Activated naive CD8-positive, alpha-beta T cell treated with anti-CD3 and anti-CD28 coated beads, Interleukin-2, amount 10 ng/mL, durations not matched to agents 7 days and 5 days (primary cell): ENCODE results near the gene SRRD. TPM values are rescaled to one million over a fixed set of nuclear protein-coding genes. Genes with fewer than 3 reads are reported as not detected.

Experiments used
- ATAC-seq: fragments of 150-1000 bp; cut with Tn5 transposase; one replicate; pipeline ENCODE4 v1.10.0; 2021; ENCODE audit warnings: low read depth, moderate library complexity
- POLR2A ChIA-PET: fragments of 350-600 bp; sonication (Branson Sonifier 250); formaldehyde crosslinking; loops from one replicate; lab custom pipeline; 2021; ENCODE audit warnings: antibody characterized with exemption; lab: Charles Lee
- DNase-seq: peaks from one replicate; pipeline ENCODE4 v3.0.0; 2021
- H3K27ac Mint-ChIP-seq: one replicate; pipeline ENCODE4 v1.8.0; 2022; ENCODE audit warnings: mild to moderate bottlenecking, mixed read lengths
- H3K27me3 Mint-ChIP-seq: one replicate; pipeline ENCODE4 v1.8.0; 2022; ENCODE audit warnings: mild to moderate bottlenecking, moderate library complexity, mixed read lengths
- H3K36me3 Mint-ChIP-seq: one replicate; pipeline ENCODE4 v1.8.0; 2021; ENCODE audit warnings: mild to moderate bottlenecking, mixed read lengths
- H3K4me1 Mint-ChIP-seq: one replicate; pipeline ENCODE4 v1.8.0; 2021; ENCODE audit warnings: mixed read lengths
- H3K4me3 Mint-ChIP-seq: one replicate; pipeline ENCODE4 v1.8.0; 2022; ENCODE audit warnings: mild to moderate bottlenecking, moderate library complexity, mixed read lengths
- H3K9me3 Mint-ChIP-seq: one replicate; pipeline ENCODE4 v1.8.0; 2021; ENCODE audit warnings: mixed read lengths
- total RNA-seq, 2 experiments: library from RNA; stranded (reverse); gene quantifications; one replicate each; pipeline ENCODE4 v1.2.3, GENCODE V29; 2021

Gene SRRD
- total RNA-seq, 2 experiments from 2014 or later: 18.9 to 19.2 TPM

DNA sequence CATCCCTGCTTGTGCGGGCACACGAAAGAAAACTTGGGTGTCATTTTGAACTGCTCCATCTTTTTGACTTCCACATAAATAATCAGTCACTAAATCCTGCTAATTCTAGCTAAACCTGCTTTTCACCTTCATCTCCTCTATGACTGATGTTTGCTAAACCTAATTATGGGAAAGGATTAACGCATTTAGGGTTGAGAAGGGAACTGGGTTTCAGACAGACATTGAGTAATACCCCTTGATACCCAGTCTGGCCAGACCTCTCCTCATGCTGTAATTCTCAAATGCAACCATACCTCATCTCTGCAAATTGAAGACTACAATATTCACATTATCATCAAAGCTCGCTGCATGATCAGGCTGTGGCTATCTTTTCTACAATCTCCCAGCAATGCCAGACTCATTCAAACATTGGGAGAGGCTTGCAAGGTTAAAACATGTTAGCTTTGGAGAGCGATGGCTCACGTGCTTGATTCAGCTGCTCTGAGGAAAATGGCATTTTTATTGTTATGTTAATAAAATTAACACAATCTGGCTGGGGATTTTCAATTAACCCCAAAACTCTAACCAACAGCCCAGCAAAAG lies 2.5 kb upstream of the SRRD start:
- POLR2A ChIA-PET: no interaction called here
- Mint-ChIP-seq H3K9me3 (no peaks in the 10 kb centered on the region), H3K27me3 (no peaks in the 10 kb centered on the region), H3K36me3 (peaks cover 19% of the 10 kb centered on the region), H3K4me1 (peaks cover 69% of the 10 kb centered on the region), H3K27ac (peak overlapping the region; percentile 60), H3K4me3 (peak overlapping the region; percentile 28)
- ATAC-seq: no peak
- no peak for DNase-seq

DNA sequence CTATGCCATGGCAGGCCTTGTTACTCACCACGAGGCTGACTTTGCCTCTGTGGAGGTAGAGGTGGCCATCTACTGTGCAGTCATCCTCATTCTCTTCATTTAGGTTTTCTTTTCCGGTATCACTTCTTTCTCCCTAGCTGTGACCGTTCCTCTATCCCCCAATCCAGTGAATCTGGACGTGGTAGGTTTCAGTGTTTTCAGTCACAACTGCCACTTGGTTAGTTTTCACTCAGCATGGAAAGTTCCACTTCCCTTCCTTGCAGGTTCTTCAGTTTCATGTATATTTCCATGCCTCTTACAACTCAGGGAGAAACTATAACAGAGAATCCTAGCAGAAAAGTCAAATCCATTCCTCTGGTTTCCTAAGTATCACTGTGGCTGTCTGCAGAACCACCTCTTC lies 2.0 kb upstream of the SRRD start:
- no peaks in the 10 kb centered on the region for H3K9me3 Mint-ChIP-seq
- H3K27ac Mint-ChIP-seq: no peak overlapping the region
- DNase-seq (no peak), ATAC-seq (no peak)
- POLR2A ChIA-PET: interaction anchor here (1.0 to 1.3 kb wide), 4 partner anchors 12 to 200 kb away, joined by 3 read pairs; partner anchors contain the start of gene MIAT
- peak overlapping the region; percentile 86 for H3K4me3 Mint-ChIP-seq
- H3K36me3 Mint-ChIP-seq: peaks cover 16% of the 10 kb centered on the region
- no peaks in the 10 kb centered on the region for H3K27me3 Mint-ChIP-seq
- peaks cover 65% of the 10 kb centered on the region for H3K4me1 Mint-ChIP-seq

GRCh38 chr22:26482161-26482560 lies 1.5 kb upstream of the SRRD start:
- POLR2A ChIA-PET: interaction anchor here (1.0 to 1.7 kb wide), 5 partner anchors 12 to 199 kb away, joined by 3 to 6 read pairs (median 3); partner anchors contain the start of gene MIAT
- peak overlapping the region; percentile 86 for H3K4me3 Mint-ChIP-seq
- DNase-seq (no peak), ATAC-seq (no peak)
- peaks cover 14% of the 10 kb centered on the region for H3K36me3 Mint-ChIP-seq
- no peaks in the 10 kb centered on the region for H3K9me3 Mint-ChIP-seq
- peaks cover 61% of the 10 kb centered on the region for H3K4me1 Mint-ChIP-seq
- no peaks in the 10 kb centered on the region for H3K27me3 Mint-ChIP-seq
- H3K27ac Mint-ChIP-seq: peak overlapping the region; percentile 88

DNA sequence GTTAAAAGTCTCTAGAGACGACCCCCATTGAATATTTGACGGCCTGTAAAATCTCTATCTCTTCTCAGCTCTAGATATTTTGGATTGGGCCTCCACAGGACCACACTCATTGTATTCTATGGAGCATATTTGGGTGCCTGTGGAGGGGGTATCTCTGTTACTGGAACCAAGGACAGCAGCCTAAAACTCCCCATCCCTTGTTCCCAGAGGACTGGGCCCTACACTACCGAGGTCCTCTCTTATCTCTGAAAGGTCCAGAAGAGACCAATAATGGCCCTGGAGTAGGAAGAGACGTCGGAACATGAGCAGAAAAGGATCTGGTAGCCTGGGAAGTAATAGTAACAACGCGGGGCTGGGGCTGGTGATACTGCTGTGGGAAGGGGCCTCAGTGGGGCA lies 636 bp upstream of the SRRD start:
- ATAC-seq (no peak), DNase-seq (no peak)
- Mint-ChIP-seq H3K27ac (peak overlapping the region; percentile 88), H3K36me3 (peaks cover 10% of the 10 kb centered on the region), H3K27me3 (no peaks in the 10 kb centered on the region), H3K4me1 (peaks cover 53% of the 10 kb centered on the region), H3K9me3 (no peaks in the 10 kb centered on the region), H3K4me3 (peak overlapping the region; percentile 86)
- POLR2A ChIA-PET: interaction anchor here (0.6 to 2.3 kb wide), 20 partner anchors 9 to 198 kb away, joined by 3 to 24 read pairs (median 4); partner anchors contain the start of gene MIAT

- H3K9me3 Mint-ChIP-seq: no peaks in the 10 kb centered on the region
- H3K4me1 Mint-ChIP-seq: peaks cover 47% of the 10 kb centered on the region
- POLR2A ChIA-PET: interaction anchor here (0.6 to 2.3 kb wide), 17 partner anchors 8 to 188 kb away, joined by 3 to 24 read pairs (median 4); partner anchors contain the start of genes MIAT and TFIP11
- no peak for ATAC-seq
- no peak for DNase-seq
- H3K27me3 Mint-ChIP-seq: no peaks in the 10 kb centered on the region
- H3K36me3 Mint-ChIP-seq: peaks cover 13% of the 10 kb centered on the region
- peak overlapping the region; percentile 86 for H3K4me3 Mint-ChIP-seq
- H3K27ac Mint-ChIP-seq: peak overlapping the region; percentile 88
Observed at GRCh38 chr22:26484360-26484706, 656 bp downstream of the SRRD start.

DNA sequence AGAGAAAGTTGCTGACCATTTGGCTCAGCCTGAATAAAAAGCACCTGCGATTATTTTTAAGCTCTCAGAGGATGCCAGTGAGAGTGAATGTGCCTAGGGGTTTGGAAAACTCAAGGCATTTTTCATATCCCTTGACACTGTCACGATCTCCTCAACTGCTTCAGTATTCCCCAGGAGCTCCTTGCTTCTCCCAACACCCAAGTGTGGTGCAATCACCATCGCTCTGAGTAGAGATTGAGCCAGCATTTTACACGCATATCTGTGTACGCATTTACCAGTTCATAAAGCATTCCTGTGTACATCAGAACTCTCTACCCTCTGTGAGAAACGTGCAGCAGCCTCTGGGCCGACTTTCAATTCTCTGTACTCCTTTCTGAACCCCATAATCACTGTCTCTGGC lies 1.3 kb downstream of the SRRD start:
- POLR2A ChIA-PET: interaction anchor here (0.7 to 2.3 kb wide), 8 partner anchors 11 to 187 kb away, joined by 3 to 24 read pairs (median 5); partner anchors contain the start of gene MIAT
- Mint-ChIP-seq H3K27me3 (no peaks in the 10 kb centered on the region), H3K4me3 (peak overlapping the region; percentile 86), H3K9me3 (no peaks in the 10 kb centered on the region), H3K27ac (peak overlapping the region; percentile 75), H3K4me1 (peaks cover 42% of the 10 kb centered on the region), H3K36me3 (peaks cover 8% of the 10 kb centered on the region)
- no peak for ATAC-seq
- no peak for DNase-seq

DNA sequence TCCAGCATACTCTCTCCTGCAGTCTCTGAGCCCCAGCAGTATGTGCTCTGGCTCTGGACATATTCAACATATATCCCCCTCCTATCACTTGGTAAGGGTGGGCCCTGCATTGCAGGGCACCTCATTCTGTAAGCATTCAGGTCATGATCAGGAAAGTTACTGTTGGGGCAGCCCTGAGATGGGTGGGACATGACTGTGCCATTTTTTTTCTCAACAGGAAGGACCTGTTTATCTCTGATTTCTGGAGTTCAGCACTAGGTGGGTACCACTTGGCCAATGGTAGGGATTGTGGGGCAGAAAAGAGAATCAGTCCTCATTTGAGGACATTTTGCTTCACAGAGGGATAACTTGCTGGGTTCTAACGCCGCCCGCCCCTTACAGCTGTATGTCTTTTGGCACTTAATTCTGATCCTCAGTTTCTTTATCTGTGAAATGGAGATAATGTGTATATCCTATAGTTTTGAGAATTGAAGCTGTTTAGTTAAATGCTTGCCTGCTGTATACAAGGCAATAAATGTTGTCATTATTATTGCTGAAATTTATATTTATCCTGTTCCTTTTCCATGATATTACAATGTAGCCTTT lies 2.2 kb downstream of the SRRD start:
- H3K4me3 Mint-ChIP-seq: peak overlapping the region; percentile 16
- H3K36me3 Mint-ChIP-seq: peaks cover 10% of the 10 kb centered on the region
- DNase-seq (no peak), ATAC-seq (no peak)
- H3K4me1 Mint-ChIP-seq: peaks cover 36% of the 10 kb centered on the region
- H3K27ac Mint-ChIP-seq: peak overlapping the region; percentile 75
- POLR2A ChIA-PET: no interaction called here
- no peaks in the 10 kb centered on the region for H3K9me3 Mint-ChIP-seq
- H3K27me3 Mint-ChIP-seq: no peaks in the 10 kb centered on the region

DNA sequence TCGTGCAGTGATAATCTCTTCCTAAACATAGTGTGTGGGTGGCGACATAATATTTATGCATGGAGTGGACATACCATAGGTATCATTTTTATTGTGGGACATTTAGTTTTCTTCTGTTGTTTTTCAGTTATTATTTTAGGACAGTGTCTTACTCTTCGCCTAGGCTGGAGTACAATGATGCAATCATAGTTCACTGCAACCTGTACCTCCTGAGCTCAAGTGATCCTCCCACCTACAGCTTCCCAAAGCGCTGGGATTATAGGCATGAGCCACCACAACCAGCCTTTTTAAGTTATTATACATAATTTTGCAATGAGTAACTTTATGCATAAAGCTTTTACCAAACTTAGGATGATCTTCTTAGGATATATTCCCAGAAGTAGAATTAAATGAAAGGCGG lies 2.7 kb downstream of the SRRD start:
- H3K4me1 Mint-ChIP-seq: peaks cover 32% of the 10 kb centered on the region
- no peaks in the 10 kb centered on the region for H3K27me3 Mint-ChIP-seq
- ATAC-seq (no peak), DNase-seq (no peak)
- POLR2A ChIA-PET: no interaction called here
- no peak overlapping the region for H3K4me3 Mint-ChIP-seq
- H3K9me3 Mint-ChIP-seq: no peaks in the 10 kb centered on the region
- H3K27ac Mint-ChIP-seq: no peak overlapping the region
- peaks cover 9% of the 10 kb centered on the region for H3K36me3 Mint-ChIP-seq

GRCh38 chr22:26487996-26488395 lies 4.3 kb downstream of the SRRD start:
- DNase-seq: no peak
- peaks cover 18% of the 10 kb centered on the region for H3K4me1 Mint-ChIP-seq
- no peak for ATAC-seq
- no peak overlapping the region for H3K4me3 Mint-ChIP-seq
- H3K27me3 Mint-ChIP-seq: no peaks in the 10 kb centered on the region
- POLR2A ChIA-PET: no interaction called here
- H3K36me3 Mint-ChIP-seq: peaks cover 19% of the 10 kb centered on the region
- H3K27ac Mint-ChIP-seq: no peak overlapping the region
- no peaks in the 10 kb centered on the region for H3K9me3 Mint-ChIP-seq

- POLR2A ChIA-PET: interaction anchor here (0.8 kb wide), 1 partner anchor 9 kb away, joined by 3 read pairs; no protein-coding TSS in a partner anchor
- peaks cover 25% of the 10 kb centered on the region for H3K4me1 Mint-ChIP-seq
- H3K36me3 Mint-ChIP-seq: peaks cover 29% of the 10 kb centered on the region
- no peak for DNase-seq
- ATAC-seq: no peak
- no peak overlapping the region for H3K4me3 Mint-ChIP-seq
- H3K27me3 Mint-ChIP-seq: no peaks in the 10 kb centered on the region
- peak overlapping the region; percentile 79 for H3K27ac Mint-ChIP-seq
- no peaks in the 10 kb centered on the region for H3K9me3 Mint-ChIP-seq
Observed at GRCh38 chr22:26489447-26490036, 5.9 kb downstream of the SRRD start.

DNA sequence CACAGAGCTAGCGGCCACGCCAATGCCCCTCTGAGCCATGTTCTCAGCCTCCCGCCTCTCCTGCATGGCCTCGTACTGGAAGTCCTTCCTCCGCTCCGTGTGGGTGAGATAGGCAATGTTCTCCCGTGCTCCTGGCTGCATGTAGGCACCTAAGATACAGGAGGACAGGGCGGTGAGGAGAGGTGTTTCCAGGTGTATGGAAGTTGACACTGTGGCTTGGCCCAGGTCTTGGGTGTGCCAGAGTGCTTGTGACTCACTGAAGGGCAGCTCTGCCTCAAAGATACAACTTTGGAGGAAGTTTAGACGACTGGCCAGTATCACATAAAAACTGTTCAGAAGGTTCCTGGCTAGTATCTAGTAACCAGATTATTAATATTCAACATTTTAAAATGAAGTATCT lies 8.5 kb downstream of the SRRD start:
- Mint-ChIP-seq H3K4me1 (peaks cover 17% of the 10 kb centered on the region), H3K4me3 (no peak overlapping the region), H3K27ac (no peak overlapping the region), H3K9me3 (no peaks in the 10 kb centered on the region), H3K27me3 (no peaks in the 10 kb centered on the region), H3K36me3 (peaks cover 37% of the 10 kb centered on the region)
- ATAC-seq (no peak), DNase-seq (no peak)
- POLR2A ChIA-PET: interaction anchor here (0.7 to 1.0 kb wide), 3 partner anchors 9 to 181 kb away, joined by 3 to 7 read pairs (median 4); partner anchors contain the start of genes HPS4 and SRRD

GRCh38 chr22:26494506-26494905 lies 10.8 kb downstream of the SRRD start:
- no peaks in the 10 kb centered on the region for H3K27me3 Mint-ChIP-seq
- ATAC-seq (no peak), DNase-seq (no peak)
- no peak overlapping the region for H3K27ac Mint-ChIP-seq
- no peak overlapping the region for H3K4me3 Mint-ChIP-seq
- H3K4me1 Mint-ChIP-seq: peaks cover 15% of the 10 kb centered on the region
- H3K36me3 Mint-ChIP-seq: peaks cover 41% of the 10 kb centered on the region
- POLR2A ChIA-PET: interaction anchor here (0.5 to 1.3 kb wide), 3 partner anchors 12 to 176 kb away, joined by 3 to 4 read pairs (median 3); no protein-coding TSS in a partner anchor
- H3K9me3 Mint-ChIP-seq: no peaks in the 10 kb centered on the region

DNA sequence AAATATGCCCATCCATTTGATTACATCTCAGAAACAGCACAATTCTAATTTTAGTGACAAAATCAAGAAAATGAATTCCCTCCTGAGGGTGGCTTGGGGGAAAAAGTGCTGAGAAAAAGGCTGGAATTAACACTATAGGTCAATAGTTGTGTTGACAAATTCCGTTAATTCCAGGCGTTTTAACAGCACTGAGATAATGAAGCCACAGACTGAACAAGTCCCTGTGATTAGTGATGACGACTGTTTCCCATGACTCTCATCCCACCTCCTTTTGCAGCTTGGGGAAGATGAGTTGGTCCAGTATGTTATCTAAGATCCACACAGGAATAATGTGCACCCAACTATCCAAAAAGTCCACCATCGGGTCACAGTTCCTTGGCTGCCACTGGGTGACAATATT lies 12.8 kb downstream of the SRRD start:
- Mint-ChIP-seq H3K27me3 (no peaks in the 10 kb centered on the region), H3K4me3 (no peak overlapping the region), H3K4me1 (peaks cover 16% of the 10 kb centered on the region), H3K27ac (no peak overlapping the region), H3K9me3 (no peaks in the 10 kb centered on the region), H3K36me3 (peaks cover 44% of the 10 kb centered on the region)
- POLR2A ChIA-PET: interaction anchor here (1.6 kb wide), 1 partner anchor 12 kb away, joined by 3 read pairs; no protein-coding TSS in a partner anchor
- DNase-seq (no peak), ATAC-seq (no peak)
